ENCODE results near the gene OBSCN. TPM values are rescaled to one million over a fixed set of nuclear protein-coding genes. Genes with fewer than 3 reads are reported as not detected.
"Not testable (repeated sequence)": the region's sequence is repeated elsewhere in the genome, so short reads cannot be mapped to it uniquely, and the experiment has no call there.

Gene OBSCN
- total and polyA plus RNA-seq, 2 of the 4 experiments (the other 2 are of a cell fraction), result 4.1 to 9.5 TPM

- H2BK15ac ChIP-seq (ENCODE audit: low read depth, low read length); H2AK9ac ChIP-seq (replicated peaks; ENCODE audit: low read depth, low read length, poor library complexity); H4K5ac ChIP-seq (ENCODE audit: low read depth, low read length); H3K4me1 ChIP-seq (ENCODE audit: control insufficient read depth, insufficient read depth, low read length); H2AFZ ChIP-seq (replicated peaks; ENCODE audit: low read length, poor library complexity); H2BK20ac ChIP-seq (ENCODE audit: low read depth, low read length); H3K4me3 ChIP-seq (ENCODE audit: insufficient read depth, low read depth, low read length); H3K27me3 ChIP-seq (ENCODE audit: control insufficient read depth, insufficient read depth, low read length); H2BK120ac ChIP-seq (ENCODE audit: low read depth, low read length); H3K23ac ChIP-seq (ENCODE audit: low read depth, low read length); H3K4me2 ChIP-seq (ENCODE audit: low read depth, low read length); BruUV-seq (replicated peaks); CTCF ChIA-PET; H3K9me3 ChIP-seq (ENCODE audit: control insufficient read depth, insufficient read depth, low read length); in situ Hi-C loops (cut with MboI; ENCODE audit: low sequenced_read_pairs); H3K9me1 ChIP-seq (ENCODE audit: insufficient read depth, low read length); dilution Hi-C loops (cut with HindIII; ENCODE audit: low sequenced_read_pairs, unreplicated experiment); H3K79me1 ChIP-seq (ENCODE audit: low read depth in 1 of 2, low read length in 2 of 2); H3K9ac ChIP-seq (ENCODE audit: low read depth, low read length); H3K4ac ChIP-seq (ENCODE audit: low read depth, low read length); H2BK5ac ChIP-seq (ENCODE audit: low read depth, low read length, poor library complexity, severe bottlenecking); H2AK5ac ChIP-seq (ENCODE audit: low read depth, low read length); H3K14ac ChIP-seq (replicated peaks; ENCODE audit: low read depth, low read length); H3K56ac ChIP-seq (ENCODE audit: extremely low read depth, insufficient read depth, low read length); H4K8ac ChIP-seq (ENCODE audit: low read depth in 2 of 2, low read length in 2 of 2); H4K91ac ChIP-seq (ENCODE audit: insufficient read depth, low read depth, low read length); H3K18ac ChIP-seq (ENCODE audit: low read depth, low read length); H3K27ac ChIP-seq (ENCODE audit: insufficient read depth, low read length); H4K20me1 ChIP-seq (ENCODE audit: insufficient read depth, low read length); DNase-seq; intact Hi-C loops (cut with micrococcal nuclease); POLR2A ChIA-PET (ENCODE audit: unreplicated experiment): not testable (repeated sequence)
- peaks cover 34% of the 10 kb centered on the region for H3K36me3 ChIP-seq (ENCODE audit: control insufficient read depth, insufficient read depth, low read length)
- peak; percentile 65; the same call in 1 of the 2 replicates for TF ChIP-seq NFE2L2 (IDR thresholded peaks at IDR 0.05; ENCODE audit: low read depth, low read length)
- no CpG with 5 or more reads among the region's 1 CpG for WGBS, 2 experiments (ENCODE audit: extremely low coverage in 2 of 2, insufficient read length in 1 of 2)
- ATAC-seq (ENCODE audit: low read depth), result peak; percentile 49; the same call in 1 of the 2 replicates
Measured at GRCh38 chr1:228252476-228252875, 44.6 kb downstream of the OBSCN start.
